C4-2B (cell line): Measurements from ENCODE around the gene SSTR1.

Experiments used
- ZFX ChIP-seq: fragments of 450-650 bp; IDR thresholded peaks from 2 replicates; pipeline ENCODE4 v1.6.1; 2017
- TF ChIP-seq, protein P1 (sequence below): fragments of 450-650 bp; conservative IDR thresholded peaks from 2 replicates; pipeline ENCODE4 v1.5.1; 2017; ENCODE audit warnings: mild to moderate bottlenecking

DNA sequence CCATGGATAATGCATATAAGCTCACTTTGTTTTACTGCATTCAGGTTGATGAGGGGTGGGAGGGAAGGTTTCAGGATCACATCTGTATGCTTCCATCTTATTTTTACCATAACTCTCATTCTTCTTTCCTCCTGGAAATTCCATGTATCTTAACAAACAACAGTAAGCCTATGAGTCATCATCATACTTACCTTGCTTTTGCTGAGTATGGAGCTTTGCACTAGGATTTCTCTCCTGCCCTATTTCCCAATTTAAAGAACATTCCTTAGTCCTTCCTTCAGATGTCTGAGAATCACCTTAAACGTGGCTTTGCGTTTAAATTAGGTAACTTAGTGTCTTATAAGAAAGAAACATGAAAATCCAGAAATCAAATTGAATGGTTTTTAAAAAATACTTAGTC, 49.8 kb downstream of the SSTR1 start:
- TF ChIP-seq, protein P1, sequence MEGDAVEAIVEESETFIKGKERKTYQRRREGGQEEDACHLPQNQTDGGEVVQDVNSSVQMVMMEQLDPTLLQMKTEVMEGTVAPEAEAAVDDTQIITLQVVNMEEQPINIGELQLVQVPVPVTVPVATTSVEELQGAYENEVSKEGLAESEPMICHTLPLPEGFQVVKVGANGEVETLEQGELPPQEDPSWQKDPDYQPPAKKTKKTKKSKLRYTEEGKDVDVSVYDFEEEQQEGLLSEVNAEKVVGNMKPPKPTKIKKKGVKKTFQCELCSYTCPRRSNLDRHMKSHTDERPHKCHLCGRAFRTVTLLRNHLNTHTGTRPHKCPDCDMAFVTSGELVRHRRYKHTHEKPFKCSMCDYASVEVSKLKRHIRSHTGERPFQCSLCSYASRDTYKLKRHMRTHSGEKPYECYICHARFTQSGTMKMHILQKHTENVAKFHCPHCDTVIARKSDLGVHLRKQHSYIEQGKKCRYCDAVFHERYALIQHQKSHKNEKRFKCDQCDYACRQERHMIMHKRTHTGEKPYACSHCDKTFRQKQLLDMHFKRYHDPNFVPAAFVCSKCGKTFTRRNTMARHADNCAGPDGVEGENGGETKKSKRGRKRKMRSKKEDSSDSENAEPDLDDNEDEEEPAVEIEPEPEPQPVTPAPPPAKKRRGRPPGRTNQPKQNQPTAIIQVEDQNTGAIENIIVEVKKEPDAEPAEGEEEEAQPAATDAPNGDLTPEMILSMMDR: no peak
- no peak for TF ChIP-seq ZFX
